Spleen (tissue), 11 donors: ENCODE measurements around the gene CHPF. TPM values are rescaled to one million over a fixed set of nuclear protein-coding genes. Genes with fewer than 3 reads are reported as not detected.

Source experiments
- DNase-seq: peaks from one replicate; pipeline ENCODE4 v3.0.0-alpha.2; 2020
- H3K27ac ChIP-seq, 8 donors: fragments of 200-600 bp; sonication (generic) in 7 of 8; 1 replicate in 4 of 8; 2 replicates in 4 of 8; pipeline versions ENCODE4 v1.5.0 to v1.8.0; 2016 to 2021; ENCODE audit warnings: inconsistent platforms in 4 of 8, mild to moderate bottlenecking in 4 of 8, moderate library complexity in 1 of 8
- H3K27me3 ChIP-seq, 7 donors: fragments of 200-600 bp; sonication (generic) in 6 of 7; replicated peaks in 1 of 7; 1 replicate in 4 of 7; 2 replicates in 3 of 7; pipeline versions ENCODE4 v1.5.0 to v1.8.0; 2016 to 2021; ENCODE audit warnings: inconsistent platforms in 3 of 7, mild to moderate bottlenecking in 1 of 7
- H3K36me3 ChIP-seq, 6 donors: fragments of 200-600 bp; sonication (generic) in 5 of 6; 1 replicate in 4 of 6; 2 replicates in 2 of 6; pipeline versions ENCODE4 v1.5.0 to v1.8.0; 2016 to 2021; ENCODE audit warnings: inconsistent platforms in 2 of 6
- H3K4me1 ChIP-seq, 6 donors: fragments of 200-600 bp; sonication (generic) in 5 of 6; 1 replicate in 3 of 6; 2 replicates in 3 of 6; pipeline versions ENCODE4 v1.5.0 to v1.8.0; 2016 to 2021; ENCODE audit warnings: inconsistent platforms in 3 of 6
- H3K4me3 ChIP-seq, 8 donors: fragments of 200-600 bp; sonication (generic) in 7 of 8; 1 replicate in 4 of 8; 2 replicates in 4 of 8; pipeline versions ENCODE4 v1.5.0 to v1.8.0; 2016 to 2021; ENCODE audit warnings: inconsistent platforms in 4 of 8, mild to moderate bottlenecking in 4 of 8, moderate library complexity in 2 of 8
- H3K9me3 ChIP-seq, 8 donors: fragments of 200-600 bp; sonication (generic) in 7 of 8; 1 replicate in 4 of 8; 2 replicates in 4 of 8; pipeline versions ENCODE4 v1.5.0 to v1.8.0; 2016 to 2021; ENCODE audit warnings: inconsistent platforms in 4 of 8
- POLR2A ChIP-seq, 3 donors: fragments of 450-650 bp; IDR thresholded peaks; one replicate each; pipeline ENCODE4 v1.5.1; 2017; ENCODE audit warnings: antibody characterized with exemption in 3 of 3, mild to moderate bottlenecking in 1 of 3
- POLR2AphosphoS5 ChIP-seq, 3 donors: sonication (generic); formaldehyde crosslinking; IDR thresholded peaks; one replicate each; pipeline ENCODE4 v1.5.1; 2017; ENCODE audit warnings: antibody characterized with exemption in 3 of 3
- WGBS, 5 donors: extraction: QIAGEN DNeasy Blood & Tissue Kit in 3 of 5; methylation state at CpG; one replicate each; pipeline versions ENCODE4 v1.1.5 to v1.1.7; 2013 to 2018; 5-methylcytosine and 5-hydroxymethylcytosine counted together
- intact Hi-C: fragments of 100-400 bp; cut with DNase I; formaldehyde crosslinking; loops from one replicate; pipeline ENCODE4 v1.15.0; 2023; ENCODE audit warnings: low total_unique reads
- polyA plus RNA-seq, 3 donors: library from polyadenylated mRNA; stranded (reverse); fragments of 200-250 nt; gene quantifications; one replicate each; pipeline ENCODE4 v1.2.1, GENCODE V29; 2013
- total RNA-seq, 7 donors: library from RNA; depleted of rRNA in 3 of 7; stranded (reverse); fragments of >200 nt in 3 of 7; fragmentation: NEBNext Ultra II Directional in 4 of 7; extraction: Animal tissue kit (Norgen Biotek cat#: 25700) in 4 of 7; gene quantifications; one replicate each; pipeline versions ENCODE4 v1.1.0 to v1.2.1, GENCODE V29; 2016 to 2021
- TF ChIP-seq, protein P1 (sequence below), 11 experiments: fragments of 200-600 bp in 7 of 11; fragments of 450-650 bp in 4 of 11; sonication (generic) in 4 of 11; IDR thresholded peaks in 8 of 11; conservative IDR thresholded peaks in 3 of 11; 1 replicate in 7 of 11; 2 replicates in 4 of 11; pipeline versions ENCODE4 v1.4.0 to v1.8.0; 2016 to 2021; ENCODE audit warnings: antibody characterized with exemption in 11 of 11, inconsistent platforms in 4 of 11, mild to moderate bottlenecking in 1 of 11
- donor health status: healthy with polysubstance abuse.
- donor health status: DM: no; HTN: no; CAD: no; lungs with moderate emphysema.
- donor health status: DM: no; HTN: no; CAD: no.
- donor health status: Bipolar disorder and iron deficiency.
- donor health status: healthy.
- donor health status: DM: no; HTN: no; CAD: no.
- donor health status: DM: yes; HTN: yes; CAD: no.

The CHPF gene
- total and polyA plus RNA-seq, 10 donors, result 2.8 to 26.2 (median 13.2) TPM

DNA sequence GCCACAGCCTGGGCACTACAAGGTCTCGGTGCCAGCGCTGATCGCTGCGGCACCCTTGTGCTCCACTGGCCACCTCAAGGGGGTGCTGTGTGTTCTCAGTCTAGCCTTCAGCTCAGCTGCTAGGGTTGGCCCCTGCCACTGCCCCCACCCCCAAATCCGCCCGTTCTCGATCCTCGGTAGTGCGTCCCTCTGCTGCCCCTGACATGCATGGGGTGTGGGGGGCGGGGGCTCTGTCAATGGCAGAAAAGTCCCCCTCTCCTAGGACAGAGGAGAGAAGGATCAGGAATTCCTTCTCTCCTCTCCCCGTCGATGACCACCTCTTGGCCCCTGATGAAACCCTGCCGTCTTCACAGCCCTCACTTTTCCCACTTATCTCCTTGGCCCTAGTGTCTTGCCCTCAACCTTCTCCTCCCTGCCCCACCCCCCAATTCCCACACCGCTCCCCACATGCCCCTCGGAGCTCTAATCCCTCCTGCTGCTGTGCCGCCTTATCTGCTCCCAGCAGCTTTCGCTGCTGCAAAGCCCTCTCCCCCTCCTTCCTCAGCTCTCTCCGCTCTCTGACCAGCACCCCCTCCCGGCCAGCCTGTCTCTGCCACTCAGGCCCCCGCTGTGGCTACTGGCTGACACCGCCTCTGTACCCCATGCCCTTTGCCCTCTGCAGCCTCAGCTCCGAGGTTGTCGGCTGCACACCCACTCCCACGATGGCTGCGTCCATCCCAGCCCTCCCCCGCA is 33.7 kb downstream of the CHPF start:
- peaks cover 4 to 48% (median 25%) of the 10 kb centered on the region in 6 donors for H3K4me1 ChIP-seq
- TF ChIP-seq POLR2AphosphoS5 (IDR thresholded peaks at IDR 0.05) (peak in 2 of 3 donors; percentile 12 to 22), POLR2A (IDR thresholded peaks at IDR 0.05) (no peak)
- TF ChIP-seq, protein P1, sequence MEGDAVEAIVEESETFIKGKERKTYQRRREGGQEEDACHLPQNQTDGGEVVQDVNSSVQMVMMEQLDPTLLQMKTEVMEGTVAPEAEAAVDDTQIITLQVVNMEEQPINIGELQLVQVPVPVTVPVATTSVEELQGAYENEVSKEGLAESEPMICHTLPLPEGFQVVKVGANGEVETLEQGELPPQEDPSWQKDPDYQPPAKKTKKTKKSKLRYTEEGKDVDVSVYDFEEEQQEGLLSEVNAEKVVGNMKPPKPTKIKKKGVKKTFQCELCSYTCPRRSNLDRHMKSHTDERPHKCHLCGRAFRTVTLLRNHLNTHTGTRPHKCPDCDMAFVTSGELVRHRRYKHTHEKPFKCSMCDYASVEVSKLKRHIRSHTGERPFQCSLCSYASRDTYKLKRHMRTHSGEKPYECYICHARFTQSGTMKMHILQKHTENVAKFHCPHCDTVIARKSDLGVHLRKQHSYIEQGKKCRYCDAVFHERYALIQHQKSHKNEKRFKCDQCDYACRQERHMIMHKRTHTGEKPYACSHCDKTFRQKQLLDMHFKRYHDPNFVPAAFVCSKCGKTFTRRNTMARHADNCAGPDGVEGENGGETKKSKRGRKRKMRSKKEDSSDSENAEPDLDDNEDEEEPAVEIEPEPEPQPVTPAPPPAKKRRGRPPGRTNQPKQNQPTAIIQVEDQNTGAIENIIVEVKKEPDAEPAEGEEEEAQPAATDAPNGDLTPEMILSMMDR (IDR thresholded peaks at IDR 0.05 in 8 of 11, conservative IDR thresholded peaks at IDR 0.05 in 3 of 11), result peak in 9 of 11 experiments; percentile 12 to 76 (median 61)
- peaks cover 0 to 32% (median 28%) of the 10 kb centered on the region in 6 donors for H3K36me3 ChIP-seq
- no peak for DNase-seq
- no peak overlapping the region for H3K27ac ChIP-seq
- H3K9me3 ChIP-seq, result no peaks in the 10 kb centered on the region
- peaks cover 0 to 72% (median 55%) of the 10 kb centered on the region in 7 donors for H3K27me3 ChIP-seq
- intact Hi-C loops, result no loop called here
- H3K4me3 ChIP-seq, result peak overlapping the region in 5 of 8 donors; percentile 9 to 57 (median 12)
- WGBS, 5 donors, result 1 to 2% (median 2%) methylated on average over 23 to 26 of the region's 26 CpGs

DNA sequence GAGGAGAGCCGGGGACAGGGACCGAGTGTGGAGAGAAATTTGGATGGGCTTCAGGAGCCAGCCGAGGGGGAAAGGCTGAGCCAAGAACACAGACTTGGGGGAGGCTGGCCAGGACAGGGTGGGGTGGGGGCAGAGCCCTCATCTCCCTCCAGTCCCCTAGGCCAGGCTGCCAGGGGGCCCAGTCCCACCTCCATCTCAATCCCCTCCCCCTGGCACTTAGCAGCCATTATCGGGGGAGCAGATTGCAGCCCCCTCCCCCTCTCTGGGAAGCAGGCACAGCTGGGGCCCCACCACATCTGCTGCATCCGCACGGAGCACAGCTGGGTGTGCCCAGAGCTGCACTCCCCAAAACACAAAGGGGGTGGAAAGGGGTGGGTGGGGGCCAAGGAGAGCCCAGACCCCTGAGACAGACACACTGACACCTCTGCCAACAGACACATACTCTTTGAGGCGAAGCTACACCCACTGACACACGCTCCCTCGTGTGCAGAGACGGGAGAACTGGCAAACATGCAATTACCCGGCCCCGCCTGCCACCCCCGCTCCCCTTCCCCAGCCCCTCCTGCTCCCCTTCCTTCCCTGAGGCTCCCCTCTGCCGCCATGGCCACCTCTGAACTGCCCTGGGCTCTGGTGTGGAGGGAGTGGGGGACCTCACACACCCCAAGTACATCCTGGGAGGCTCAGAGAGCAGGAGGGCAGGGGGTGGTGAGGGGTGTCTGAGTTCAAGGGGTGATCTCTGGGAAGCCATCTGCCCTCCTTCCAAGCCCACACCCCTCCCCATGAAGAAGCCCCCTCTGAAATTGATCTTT is 34.4 kb downstream of the CHPF start:
- H3K9me3 ChIP-seq, result no peaks in the 10 kb centered on the region
- peaks cover 0 to 40% (median 36%) of the 10 kb centered on the region in 6 donors for H3K36me3 ChIP-seq
- TF ChIP-seq POLR2A (IDR thresholded peaks at IDR 0.05) (no peak), POLR2AphosphoS5 (IDR thresholded peaks at IDR 0.05) (peak in 1 of 3 donors; percentile 2)
- DNase-seq, result no peak
- H3K27me3 ChIP-seq, result peaks cover 0 to 65% (median 49%) of the 10 kb centered on the region in 7 donors
- H3K27ac ChIP-seq, result no peak overlapping the region
- intact Hi-C loops, result no loop called here
- 5 to 17% (median 11%) methylated on average over 10 to 14 of the region's 14 CpGs for WGBS, 5 donors
- H3K4me3 ChIP-seq, result peak overlapping the region in 1 of 8 donors; percentile 57
- peaks cover 4 to 44% (median 23%) of the 10 kb centered on the region in 6 donors for H3K4me1 ChIP-seq

DNA sequence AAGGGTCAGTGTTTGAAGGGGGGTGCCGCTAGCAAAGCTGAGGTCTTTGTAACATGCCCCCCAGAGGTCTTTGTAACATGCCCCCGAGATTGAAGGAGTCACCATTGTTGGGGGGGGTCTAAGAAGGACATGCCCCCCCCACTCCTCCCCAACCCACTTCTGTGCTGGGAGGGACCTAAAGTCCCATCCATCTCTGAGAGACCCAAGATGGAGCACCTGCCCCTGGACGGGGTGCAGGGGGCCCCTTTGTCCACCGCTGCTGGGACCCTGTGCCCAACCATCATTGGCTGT is 35.2 kb downstream of the CHPF start:
- Histone ChIP-seq H3K9me3 (no peaks in the 10 kb centered on the region), H3K4me3 (no peak overlapping the region)
- whole genome bisulfite sequencing, 5 donors, result 58 to 81% (median 68%) methylated on average over 4 of the region's 4 CpGs

More for the DNA sequence above, 35.2 kb downstream of the CHPF start:
- peaks cover 0 to 48% (median 44%) of the 10 kb centered on the region in 6 donors for H3K36me3 ChIP-seq
- peaks cover 0 to 57% (median 44%) of the 10 kb centered on the region in 7 donors for H3K27me3 ChIP-seq
- peaks cover 4 to 36% (median 19%) of the 10 kb centered on the region in 6 donors for H3K4me1 ChIP-seq
- H3K27ac ChIP-seq, result no peak overlapping the region
- TF ChIP-seq POLR2AphosphoS5 (IDR thresholded peaks at IDR 0.05) (no peak), POLR2A (IDR thresholded peaks at IDR 0.05) (no peak)
- TF ChIP-seq, protein P1 (IDR thresholded peaks at IDR 0.05 in 8 of 11, conservative IDR thresholded peaks at IDR 0.05 in 3 of 11), result no peak
- DNase-seq, result no peak
- intact Hi-C loops, result no loop called here
